Measurements from ENCODE around the gene C19orf67. TPM values are rescaled to one million over a fixed set of nuclear protein-coding genes. Genes with fewer than 3 reads are reported as not detected.

Gene C19orf67
- total RNA-seq, 3 donors from 2014 or later: not detected

GRCh38 chr19:14073261-14073924, 12.2 kb downstream of the C19orf67 start:
- Histone ChIP-seq H3K27ac (peak overlapping the region; percentile 86 to 93), H3K9me3 (no peaks in the 10 kb centered on the region), H3K36me3 (no peaks in the 10 kb centered on the region), H3K4me3 (peak overlapping the region; percentile 63 to 73 (median 71)), H3K27me3 (no peaks in the 10 kb centered on the region), H3K4me1 (no peaks in the 10 kb centered on the region)
- TF ChIP-seq POLR2A (IDR thresholded peaks at IDR 0.05) (no peak), POLR2AphosphoS5 (IDR thresholded peaks at IDR 0.05) (peak in 1 of 3 donors; percentile 26)
- TF ChIP-seq, protein P1, sequence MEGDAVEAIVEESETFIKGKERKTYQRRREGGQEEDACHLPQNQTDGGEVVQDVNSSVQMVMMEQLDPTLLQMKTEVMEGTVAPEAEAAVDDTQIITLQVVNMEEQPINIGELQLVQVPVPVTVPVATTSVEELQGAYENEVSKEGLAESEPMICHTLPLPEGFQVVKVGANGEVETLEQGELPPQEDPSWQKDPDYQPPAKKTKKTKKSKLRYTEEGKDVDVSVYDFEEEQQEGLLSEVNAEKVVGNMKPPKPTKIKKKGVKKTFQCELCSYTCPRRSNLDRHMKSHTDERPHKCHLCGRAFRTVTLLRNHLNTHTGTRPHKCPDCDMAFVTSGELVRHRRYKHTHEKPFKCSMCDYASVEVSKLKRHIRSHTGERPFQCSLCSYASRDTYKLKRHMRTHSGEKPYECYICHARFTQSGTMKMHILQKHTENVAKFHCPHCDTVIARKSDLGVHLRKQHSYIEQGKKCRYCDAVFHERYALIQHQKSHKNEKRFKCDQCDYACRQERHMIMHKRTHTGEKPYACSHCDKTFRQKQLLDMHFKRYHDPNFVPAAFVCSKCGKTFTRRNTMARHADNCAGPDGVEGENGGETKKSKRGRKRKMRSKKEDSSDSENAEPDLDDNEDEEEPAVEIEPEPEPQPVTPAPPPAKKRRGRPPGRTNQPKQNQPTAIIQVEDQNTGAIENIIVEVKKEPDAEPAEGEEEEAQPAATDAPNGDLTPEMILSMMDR (IDR thresholded peaks at IDR 0.05): peak in 1 of 3 donors; percentile 94
- intact Hi-C loops (cut with DNase I; ENCODE audit: low total_unique reads): loop anchor here (10.0 kb wide), 1 partner anchor 189 kb away; no protein-coding TSS in a partner anchor
- DNase-seq (ENCODE audit: low spot score in 2 of 2): peak; percentile 59 to 68

DNA sequence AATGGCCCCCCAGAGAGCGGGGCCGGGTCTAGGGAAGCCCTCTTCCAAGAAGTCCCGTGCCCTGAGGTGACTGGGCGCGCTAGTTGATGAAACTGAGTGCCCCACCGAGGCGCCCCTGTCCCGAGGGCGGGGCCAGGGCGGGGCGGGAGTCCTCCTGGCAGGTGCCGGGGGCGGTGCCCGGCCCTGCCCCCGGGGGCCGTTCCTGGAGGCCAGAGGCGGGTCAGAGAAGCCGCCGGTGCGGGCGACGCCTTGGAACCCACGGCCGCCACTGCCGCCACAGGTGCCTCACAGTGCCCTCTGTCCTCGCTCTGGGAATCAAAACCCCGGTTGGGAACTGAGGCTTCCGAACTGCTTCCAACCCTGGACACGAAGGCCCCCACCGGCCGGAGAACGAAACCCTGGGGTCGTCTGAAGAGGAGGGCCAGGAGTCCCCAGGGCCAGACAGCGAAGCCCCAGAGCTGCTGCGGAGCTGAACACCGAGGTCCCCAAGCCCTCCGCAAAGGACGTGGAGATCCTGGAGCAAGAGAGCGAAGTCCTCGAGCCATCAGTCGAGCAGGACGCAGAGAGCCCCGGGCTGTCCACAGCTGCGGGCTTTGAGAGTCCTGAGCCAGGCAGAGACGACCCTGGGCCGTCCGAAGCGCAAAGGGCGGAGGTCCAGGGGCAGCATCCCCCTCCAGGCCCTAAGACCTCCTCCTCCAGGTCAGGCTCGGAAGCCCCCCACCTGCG, 12.9 kb downstream of the C19orf67 start, which contains the start of gene MISP3:
MISP3 (plus strand) TSS at position 252 of the 726 bp plus-strand sequence. CDS start 524 bp downstream, outside the sequence.
- no peaks in the 10 kb centered on the region for H3K27me3 ChIP-seq
- H3K4me3 ChIP-seq: peak within 1 kb of the TSS; percentile 63 to 73 (median 71)
- H3K36me3 ChIP-seq: no peaks in the 10 kb centered on the region
- H3K9me3 ChIP-seq: no peaks in the 10 kb centered on the region
- DNase-seq (ENCODE audit: low spot score in 2 of 2): no peak
- TF ChIP-seq POLR2AphosphoS5 (IDR thresholded peaks at IDR 0.05) (no peak), POLR2A (IDR thresholded peaks at IDR 0.05) (no peak)
- TF ChIP-seq, protein P1 (IDR thresholded peaks at IDR 0.05): peak in 1 of 3 donors; percentile 20
- intact Hi-C loops (cut with DNase I; ENCODE audit: low total_unique reads): loop anchor here (10.0 kb wide), 1 partner anchor 188 kb away; no protein-coding TSS in a partner anchor
- H3K4me1 ChIP-seq: no peaks in the 10 kb centered on the region
- peak within 1 kb of the TSS; percentile 86 to 93 for H3K27ac ChIP-seq

- intact Hi-C loops (cut with DNase I; ENCODE audit: low total_unique reads): loop anchor here (1.0 to 10.0 kb wide), 2 partner anchors 50 to 186 kb away; no protein-coding TSS in a partner anchor
- no peak overlapping the region for H3K4me3 ChIP-seq
- H3K36me3 ChIP-seq: no peaks in the 10 kb centered on the region
- TF ChIP-seq POLR2AphosphoS5 (IDR thresholded peaks at IDR 0.05): no peak
- TF ChIP-seq, protein P1 (IDR thresholded peaks at IDR 0.05): no peak
- TF ChIP-seq POLR2A (IDR thresholded peaks at IDR 0.05): no peak
- no peaks in the 10 kb centered on the region for H3K4me1 ChIP-seq
- H3K27me3 ChIP-seq: no peaks in the 10 kb centered on the region
- H3K9me3 ChIP-seq: no peaks in the 10 kb centered on the region
- DNase-seq (ENCODE audit: low spot score in 2 of 2): no peak
- H3K27ac ChIP-seq: peak overlapping the region; percentile 73 to 81
Measured at GRCh38 chr19:14070268-14071050, 15.1 kb downstream of the C19orf67 start.

DNA sequence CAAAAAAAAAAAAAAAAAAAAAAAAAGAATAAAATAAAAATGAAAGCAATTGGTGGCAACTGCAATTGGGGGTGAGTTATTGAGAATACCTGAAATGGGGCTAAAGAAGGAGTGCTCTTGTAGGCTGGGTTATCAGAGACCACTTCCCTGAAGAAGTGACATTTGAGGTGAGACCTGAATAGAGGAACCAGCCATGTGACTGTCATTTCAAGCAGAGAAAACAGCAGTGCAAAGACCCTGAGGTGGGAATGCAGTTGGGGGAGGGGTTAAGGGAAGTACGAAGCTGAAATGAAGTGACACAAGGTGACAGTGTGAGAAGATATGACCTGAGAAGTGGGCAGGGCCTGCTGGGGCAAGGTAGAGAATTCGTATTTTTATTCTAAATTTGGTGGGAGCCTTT, 19.4 kb downstream of the C19orf67 start:
- TF ChIP-seq POLR2AphosphoS5 (IDR thresholded peaks at IDR 0.05): no peak
- TF ChIP-seq, protein P1 (IDR thresholded peaks at IDR 0.05): no peak
- no peak for TF ChIP-seq POLR2A (IDR thresholded peaks at IDR 0.05)
- no peak overlapping the region for H3K27ac ChIP-seq
- H3K9me3 ChIP-seq: no peaks in the 10 kb centered on the region
- intact Hi-C loops (cut with DNase I; ENCODE audit: low total_unique reads): no loop called here
- no peaks in the 10 kb centered on the region for H3K36me3 ChIP-seq
- H3K4me1 ChIP-seq: peaks cover 0 to 4% of the 10 kb centered on the region in 2 donors
- no peak overlapping the region for H3K4me3 ChIP-seq
- H3K27me3 ChIP-seq: no peaks in the 10 kb centered on the region
- no peak for DNase-seq (ENCODE audit: low spot score in 2 of 2)
